K562 (cell line): Measurements from ENCODE around the gene ARMC8. TPM values are rescaled to one million over a fixed set of nuclear protein-coding genes. Genes with fewer than 3 reads are reported as not detected.

Experiments used
- ATF4 ChIP-seq: fragments of 450-650 bp; formaldehyde crosslinking; IDR thresholded peaks from 2 replicates; pipeline ENCODE4 v1.4.0; 2022; ENCODE audit warnings: mild to moderate bottlenecking, moderate library complexity
- C11orf30 ChIP-seq: fragments of 450-650 bp; IDR thresholded peaks from 2 replicates; pipeline ENCODE4 v1.6.1; 2016; ENCODE audit warnings: low read depth, mild to moderate bottlenecking
- CBFA2T2 ChIP-seq: fragments of 450-650 bp; conservative IDR thresholded peaks from 2 replicates; pipeline ENCODE4 v1.6.1; 2017; ENCODE audit warnings: mild to moderate bottlenecking
- CBX2 ChIP-seq: fragments of 200-600 bp; sonication (generic); IDR thresholded peaks from one replicate; pipeline ENCODE4 v1.6.1; 2012; ENCODE audit warnings: mild to moderate bottlenecking, low read length, inconsistent platforms; ENCODE audit not compliant: insufficient read depth, poor library complexity, severe bottlenecking
- CEBPG ChIP-seq, 3 experiments: fragments of 200-800 bp in 1 of 3; sonication (Bioruptor generic) in 1 of 3; sonication (generic) in 1 of 3; formaldehyde crosslinking in 1 of 3; IDR thresholded peaks in 2 of 3; conservative IDR thresholded peaks in 1 of 3; 2 replicates each; pipeline versions ENCODE4 v1.6.1 to v1.8.0; 2016 to 2022; ENCODE audit warnings: missing compliant biosample characterization in 2 of 3, missing genetic modification characterization in 2 of 3, mild to moderate bottlenecking in 1 of 3, missing genetic modification reagents in 1 of 3
- CTBP1 ChIP-seq: fragments of 450-650 bp; IDR thresholded peaks from 2 replicates; pipeline ENCODE4 v1.6.1; 2016; ENCODE audit warnings: borderline replicate concordance
- CXXC5 ChIP-seq: fragments of 250-450 bp; sonication (Bioruptor Pico); IDR thresholded peaks from 2 replicates; pipeline ENCODE4 v1.8.0; 2022; ENCODE audit warnings: inconsistent platforms, mild to moderate bottlenecking, moderate library complexity
- EP300 ChIP-seq: IDR thresholded peaks from 2 replicates; pipeline ENCODE4 v1.6.1; 2012; ENCODE audit warnings: low read length, improper control_type of control experiment
- ETV1 ChIP-seq: fragments of 450-650 bp; conservative IDR thresholded peaks from 2 replicates; pipeline ENCODE4 v1.6.1; 2016; ENCODE audit warnings: missing genetic modification characterization, control low read depth, low read depth, missing compliant biosample characterization
- HCFC1 ChIP-seq: IDR thresholded peaks from 2 replicates; pipeline ENCODE4 v1.6.1; 2012; ENCODE audit warnings: low read depth, low read length, improper control_type of control experiment
- MIER1 ChIP-seq: fragments of 450-650 bp; IDR thresholded peaks from 2 replicates; pipeline ENCODE4 v1.6.1; 2016; ENCODE audit warnings: antibody characterized with exemption, mild to moderate bottlenecking, low read depth
- NUFIP1 ChIP-seq: fragments of 450-650 bp; IDR thresholded peaks from 2 replicates; pipeline ENCODE4 v1.6.1; 2018; ENCODE audit not compliant: partially characterized antibody
- PCBP2 ChIP-seq: fragments of 200-400 bp; formaldehyde crosslinking; IDR thresholded peaks from 2 replicates; pipeline ENCODE4 v1.6.1; 2018; ENCODE audit warnings: low read length, low read depth, mild to moderate bottlenecking, moderate library complexity; ENCODE audit not compliant: poor library complexity, severe bottlenecking
- POLR3G ChIP-seq: IDR thresholded peaks from 2 replicates; pipeline ENCODE4 v1.6.1; 2011; ENCODE audit not compliant: insufficient read length, insufficient replicate concordance; ENCODE audit errors: extremely low read depth
- RAD21 ChIP-seq, 2 experiments: fragments of 250-450 bp in 1 of 2; fragments of 450-650 bp in 1 of 2; sonication (Bioruptor Pico) in 1 of 2; formaldehyde crosslinking in 1 of 2; IDR thresholded peaks in 1 of 2; conservative IDR thresholded peaks in 1 of 2; 2 replicates each; pipeline versions ENCODE4 v1.4.0 to v1.8.0; 2020 to 2022; ENCODE audit warnings: mild to moderate bottlenecking in 2 of 2, moderate library complexity in 1 of 2
- RBBP5 ChIP-seq: fragments of 200-600 bp; sonication (generic); IDR thresholded peaks from 2 replicates; pipeline ENCODE4 v1.6.1; 2012; ENCODE audit warnings: borderline replicate concordance, mild to moderate bottlenecking, low read length, control low read depth, inconsistent platforms; ENCODE audit not compliant: insufficient read depth, poor library complexity, severe bottlenecking
- SMC3 ChIP-seq: conservative IDR thresholded peaks from 2 replicates; pipeline ENCODE4 v1.6.1; 2011; ENCODE audit warnings: low read depth, low read length, improper control_type of control experiment; ENCODE audit not compliant: insufficient read depth
- SNAPC5 ChIP-seq: fragments of 250-450 bp; sonication (Bioruptor Pico); IDR thresholded peaks from 2 replicates; pipeline ENCODE4 v1.8.0; 2021; ENCODE audit warnings: moderate library complexity, mild to moderate bottlenecking, inconsistent platforms
- SRSF7 ChIP-seq: fragments of 200-400 bp; formaldehyde crosslinking; optimal IDR thresholded peaks from 2 replicates; pipeline ENCODE3; 2017; ENCODE audit warnings: mild to moderate bottlenecking, low read depth, low read length
- TAF7 ChIP-seq: fragments of 450-650 bp; IDR thresholded peaks from 2 replicates; pipeline ENCODE4 v1.6.1; 2016; ENCODE audit warnings: missing genetic modification characterization, missing compliant biosample characterization
- TRIM24 ChIP-seq, 2 experiments: fragments of 450-650 bp; IDR thresholded peaks; 2 replicates each; pipeline ENCODE4 v1.6.1; 2016
- TRIM28 ChIP-seq: fragments of 450-650 bp; IDR thresholded peaks from 2 replicates; pipeline ENCODE4 v1.6.1; 2017
- XRCC5 ChIP-seq: fragments of 200-400 bp; formaldehyde crosslinking; IDR thresholded peaks from 2 replicates; pipeline ENCODE4 v1.6.1; 2017; ENCODE audit warnings: low read depth, mild to moderate bottlenecking, low read length
- ZNF316 ChIP-seq: fragments of 450-650 bp; IDR thresholded peaks from 2 replicates; pipeline ENCODE4 v1.6.1; 2016
- ZNF395 ChIP-seq: fragments of 200-800 bp; sonication (Bioruptor generic); IDR thresholded peaks from 2 replicates; pipeline ENCODE4 v1.6.1; 2017; ENCODE audit warnings: missing genetic modification characterization, missing compliant biosample characterization
- ZNF766 ChIP-seq: fragments of 200-800 bp; sonication (Bioruptor generic); conservative IDR thresholded peaks from 2 replicates; pipeline ENCODE4 v1.6.1; 2016; ENCODE audit warnings: missing genetic modification characterization, missing compliant biosample characterization
- ZNF785 ChIP-seq: fragments of 250-450 bp; sonication (Bioruptor Pico); IDR thresholded peaks from 2 replicates; pipeline ENCODE4 v1.4.0; 2020; ENCODE audit warnings: mild to moderate bottlenecking
- ZSCAN32 ChIP-seq: fragments of 450-650 bp; formaldehyde crosslinking; IDR thresholded peaks from 2 replicates; pipeline ENCODE4 v1.4.0; 2020; ENCODE audit warnings: mild to moderate bottlenecking, moderate library complexity
- polyA plus RNA-seq, 8 experiments: library from polyadenylated mRNA; depleted of rRNA in 4 of 8; stranded (reverse) in 5 of 8; unstranded in 3 of 8; fragments of >200 nt; fragmentation: Nextera tagmentation in 2 of 8; fragmentation: Illumina TruSeq in 1 of 8; extraction: Ambion mirVana in 2 of 8; extraction: Trizol in 1 of 8; gene quantifications; 2 replicates each; pipeline versions ENCODE4 v1.2.1 to v1.2.3, GENCODE V29; 2011 to 2014; ENCODE audit warnings: inconsistent platforms in 1 of 8, missing spikeins in 1 of 8
- total RNA-seq, 7 experiments: library from RNA; depleted of rRNA in 6 of 7; stranded (reverse); fragments of >200 nt in 6 of 7; fragmentation: Illumina TruSeq in 2 of 7; extraction: Trizol in 2 of 7; gene quantifications; 2 replicates each; pipeline versions ENCODE4 v1.2.1 to v1.2.3, GENCODE V29; 2011 to 2021; ENCODE audit warnings: low replicate concordance in 1 of 7

Gene ARMC8
- total and polyA plus RNA-seq, 9 of the 15 experiments (the other 6 are each of a cell fraction or from before 2014, with no cell fraction given) = 22.4 to 76.1 (median 37.3) TPM

GRCh38 chr3:138307899-138308298, 120.8 kb downstream of the ARMC8 start (continued):
- 0 out of 2 replicates have a peak, but pooled peaks have one; percentile 26 for TF ChIP-seq EP300
- no peak for TF ChIP-seq PCBP2
- TF ChIP-seq NUFIP1 = no peak
- no peak for TF ChIP-seq ZNF766
- TF ChIP-seq HCFC1 = no peak
- TF ChIP-seq TRIM24 (IDR thresholded peaks at IDR 0.05) = peak; percentile 93 to 96
- no peak for TF ChIP-seq RBBP5
- peak; percentile 76; the same call in 1 of the 2 replicates for TF ChIP-seq ZSCAN32 (CRISPR knock-in tag)
- TF ChIP-seq SRSF7 = no peak
- no peak for TF ChIP-seq TAF7
- no peak for TF ChIP-seq SMC3
- no peak for TF ChIP-seq ZNF395 (CRISPR knock-in tag)
- TF ChIP-seq SNAPC5 (CRISPR knock-in tag) = no peak
- 0 out of 2 replicates have a peak, but pooled peaks have one; percentile 25 for TF ChIP-seq CTBP1
- TF ChIP-seq CBFA2T2 = no peak
- TF ChIP-seq POLR3G = no peak
- TF ChIP-seq ZNF316 = no peak
- peak; percentile 44 for TF ChIP-seq CXXC5 (CRISPR knock-in tag)
- TF ChIP-seq TRIM28 = no peak
- TF ChIP-seq RAD21 (CRISPR knock-in tag; conservative IDR thresholded peaks at IDR 0.05 in 1 of 2, IDR thresholded peaks at IDR 0.05 in 1 of 2) = 0 out of 4 replicates have a peak, but pooled peaks of 1 of the 2 experiments have one; percentile 4
- 0 out of 2 replicates have a peak, but pooled peaks have one; percentile 30 for TF ChIP-seq ETV1
- TF ChIP-seq ZNF785 (CRISPR knock-in tag) = no peak
- TF ChIP-seq ATF4 (CRISPR knock-in tag) = peak; percentile 83
- no peak for TF ChIP-seq MIER1
- TF ChIP-seq CBX2 = no peak
- no peak for TF ChIP-seq XRCC5
- TF ChIP-seq CEBPG (CRISPR knock-in tag; IDR thresholded peaks at IDR 0.05) = peak; percentile 92
- TF ChIP-seq CEBPG (tag; conservative IDR thresholded peaks at IDR 0.05 in 1 of 2, IDR thresholded peaks at IDR 0.05 in 1 of 2) = peak; percentile 53 to 97
- no peak for TF ChIP-seq C11orf30
